Caki2 (cell line): ENCODE data around the gene DNAJA4. TPM values are rescaled to one million over a fixed set of nuclear protein-coding genes. Genes with fewer than 3 reads are reported as not detected.

Source experiments
- DNase-seq: peaks from one replicate; pipeline ENCODE4 v3.0.0-alpha.2; 2015; ENCODE audit warnings: low read depth
- in situ Hi-C: cut with HindIII; loops from 2 replicates; pipeline ENCODE4 v1.10.0; 2016; ENCODE audit warnings: low sequenced_read_pairs, low pct_unique_long_range_greater_than_20kb, mixed read lengths
- total RNA-seq: library from RNA; depleted of rRNA; stranded (reverse); fragments of >200 nt; shearing (Covaris generic); gene quantifications from 2 replicates; pipeline ENCODE4 v1.2.3, GENCODE V29; 2014; ENCODE audit warnings: low replicate concordance; rRNA removed

DNAJA4 gene
- total RNA-seq, 1 experiment from 2014 or later = not detected

GRCh38 chr15:78322724-78323521 is 58.6 kb downstream of the DNAJA4 start:
- in situ Hi-C loops = no loop called here
- DNase-seq = no peak

DNA sequence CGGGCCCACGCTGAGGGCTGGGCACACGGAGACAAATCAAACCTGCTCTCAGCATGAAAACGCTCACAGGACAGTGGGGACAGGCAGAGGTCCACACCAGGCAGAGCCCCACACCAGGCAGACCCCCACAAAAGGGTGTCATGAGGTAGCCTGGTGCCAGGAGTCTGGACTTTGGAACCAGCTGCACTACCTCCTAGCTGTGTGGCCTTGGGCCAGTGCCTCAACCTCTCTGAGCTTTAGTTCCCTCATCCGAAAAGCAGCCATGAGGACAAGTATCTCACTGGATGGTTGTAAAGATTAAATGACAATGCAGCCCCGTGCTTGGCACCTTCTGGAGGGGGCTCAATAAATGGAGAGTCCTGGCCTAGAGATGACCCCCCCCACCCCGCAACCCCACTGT is 59.3 kb downstream of the DNAJA4 start:
- in situ Hi-C loops = no loop called here
- no peak for DNase-seq

DNA sequence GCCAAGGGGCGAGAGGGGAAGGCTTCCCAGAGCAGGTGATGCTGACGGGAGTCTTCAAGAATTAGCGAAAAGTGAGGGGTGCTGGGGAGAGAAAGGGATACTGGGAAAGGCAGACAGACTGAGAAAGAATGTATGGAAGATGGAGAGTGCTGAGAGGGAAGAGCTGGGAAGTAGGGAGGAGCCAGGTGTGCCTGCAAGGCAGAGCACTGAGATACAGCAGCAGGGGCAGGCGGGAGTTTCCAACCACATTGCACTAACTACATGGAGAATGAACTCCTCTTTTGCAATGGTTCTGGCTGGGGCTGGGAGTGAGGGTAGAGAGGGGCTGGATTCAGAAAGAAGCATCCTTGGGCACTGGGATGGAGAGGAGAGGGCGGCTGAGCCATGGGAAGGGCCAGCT is 59.8 kb downstream of the DNAJA4 start:
- in situ Hi-C loops = no loop called here
- no peak for DNase-seq

- in situ Hi-C loops = no loop called here
- no peak for DNase-seq
Observed at GRCh38 chr15:78325092-78325843, 60.9 kb downstream of the DNAJA4 start.

GRCh38 chr15:78327466-78327865 is 63.1 kb downstream of the DNAJA4 start:
- in situ Hi-C loops = no loop called here
- no peak for DNase-seq

DNA sequence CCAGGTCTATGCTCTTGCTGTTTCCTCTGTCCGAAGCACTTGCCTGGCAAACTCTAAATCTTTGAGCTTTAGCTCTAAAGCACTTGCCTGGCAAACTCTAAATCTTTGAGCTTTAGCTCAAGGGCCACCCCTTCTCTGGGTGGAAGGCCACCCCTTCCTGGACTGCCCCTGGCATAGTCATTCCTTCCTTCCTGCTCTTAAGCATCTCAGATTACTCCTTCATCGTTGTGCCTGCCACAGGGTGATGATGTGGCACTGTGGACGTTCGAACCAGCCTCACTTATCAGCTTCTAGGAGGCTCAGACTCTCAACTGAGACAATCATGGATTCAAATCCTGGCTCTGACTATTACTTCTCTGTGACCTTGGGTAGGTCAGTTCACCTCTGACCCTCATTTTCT is 65.3 kb downstream of the DNAJA4 start:
- no peak for DNase-seq
- in situ Hi-C loops = no loop called here

Other genes with a start within 250 kb of the DNAJA4 start
- gene TBC1D2B, start 186.9 kb upstream of the DNAJA4 start, total RNA-seq = 5.2 and 83.5 TPM in 2 replicates
- gene SH2D7, start 172.0 kb upstream of the DNAJA4 start, total RNA-seq = not detected in 2 replicates
- gene CIB2, start 133.1 kb upstream of the DNAJA4 start, total RNA-seq = 0.30 and 2.6 TPM in 2 replicates
- 19.6 and 43.8 TPM in 2 replicates for gene IDH3A, start 115.2 kb upstream of the DNAJA4 start, total RNA-seq
- gene ACSBG1, start 30.0 kb upstream of the DNAJA4 start, total RNA-seq = not detected in 2 replicates
- gene SKIC8, start 35.0 kb downstream of the DNAJA4 start, total RNA-seq = 58.7 and 90.7 TPM in 2 replicates
- gene CRABP1, start 75.8 kb downstream of the DNAJA4 start, total RNA-seq = not detected in 2 replicates
- 8.1 and 10.9 TPM in 2 replicates for gene IREB2, start 173.7 kb downstream of the DNAJA4 start, total RNA-seq
- 0.84 and 7.6 TPM in 2 replicates for gene HYKK, start 243.0 kb downstream of the DNAJA4 start, total RNA-seq